Measurements from ENCODE around the gene IL1RAPL1.

DNA sequence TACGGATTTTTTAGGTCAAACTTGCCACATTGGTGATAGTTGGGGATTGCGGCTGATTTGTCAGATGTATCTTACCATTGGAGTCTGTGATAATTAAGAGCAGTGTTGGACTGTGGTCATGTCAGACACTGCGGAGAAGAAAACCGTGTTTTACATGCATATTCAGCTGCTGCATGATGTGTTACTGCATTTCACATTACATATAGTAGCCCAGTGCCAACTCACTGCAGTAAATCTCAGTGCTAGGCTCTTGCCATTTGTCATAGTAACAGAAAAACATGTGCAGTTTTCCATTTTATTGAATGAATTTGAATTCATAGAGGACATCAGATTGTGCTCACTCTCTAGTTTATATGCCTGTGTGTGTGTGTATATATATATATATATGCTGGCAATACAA, 543.7 kb downstream of the IL1RAPL1 start:
- TF ChIP-seq, protein P1, sequence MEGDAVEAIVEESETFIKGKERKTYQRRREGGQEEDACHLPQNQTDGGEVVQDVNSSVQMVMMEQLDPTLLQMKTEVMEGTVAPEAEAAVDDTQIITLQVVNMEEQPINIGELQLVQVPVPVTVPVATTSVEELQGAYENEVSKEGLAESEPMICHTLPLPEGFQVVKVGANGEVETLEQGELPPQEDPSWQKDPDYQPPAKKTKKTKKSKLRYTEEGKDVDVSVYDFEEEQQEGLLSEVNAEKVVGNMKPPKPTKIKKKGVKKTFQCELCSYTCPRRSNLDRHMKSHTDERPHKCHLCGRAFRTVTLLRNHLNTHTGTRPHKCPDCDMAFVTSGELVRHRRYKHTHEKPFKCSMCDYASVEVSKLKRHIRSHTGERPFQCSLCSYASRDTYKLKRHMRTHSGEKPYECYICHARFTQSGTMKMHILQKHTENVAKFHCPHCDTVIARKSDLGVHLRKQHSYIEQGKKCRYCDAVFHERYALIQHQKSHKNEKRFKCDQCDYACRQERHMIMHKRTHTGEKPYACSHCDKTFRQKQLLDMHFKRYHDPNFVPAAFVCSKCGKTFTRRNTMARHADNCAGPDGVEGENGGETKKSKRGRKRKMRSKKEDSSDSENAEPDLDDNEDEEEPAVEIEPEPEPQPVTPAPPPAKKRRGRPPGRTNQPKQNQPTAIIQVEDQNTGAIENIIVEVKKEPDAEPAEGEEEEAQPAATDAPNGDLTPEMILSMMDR (conservative IDR thresholded peaks at IDR 0.05 in 1 of 2, IDR thresholded peaks at IDR 0.05 in 1 of 2; ENCODE audit: extremely low read depth in 1 of 2, insufficient read depth in 1 of 2, low read depth in 1 of 2, low read length in 2 of 2), result no peak
- no peak for TF ChIP-seq EZH2 (IDR thresholded peaks at IDR 0.05; ENCODE audit: borderline replicate concordance, low read length)

Measured in mammary epithelial cell (primary cell).